Mesendoderm (in vitro differentiated cells): ENCODE data around the gene NKIRAS2.
"Not testable (repeated sequence)": the region's sequence is repeated elsewhere in the genome, so short reads cannot be mapped to it uniquely, and the experiment has no call there.

Experiments
- DNase-seq: peaks from one replicate; pipeline ENCODE4 v3.0.0; 2013
- H2AK5ac ChIP-seq: 2 replicates; pipeline ENCODE4 v1.6.1; 2013; ENCODE audit warnings: low read length, inconsistent platforms
- H2BK120ac ChIP-seq: 2 replicates; pipeline ENCODE4 v1.6.1; 2013; ENCODE audit warnings: low read depth, mild to moderate bottlenecking, low read length, moderate library complexity, mixed read lengths
- H2BK15ac ChIP-seq: replicated peaks from 2 replicates; pipeline ENCODE4 v1.6.1; 2013; ENCODE audit warnings: low read depth, mild to moderate bottlenecking, moderate library complexity
- H2BK5ac ChIP-seq: 2 replicates; pipeline ENCODE4 v1.6.1; 2013; ENCODE audit warnings: low read length, inconsistent platforms
- H3K18ac ChIP-seq: 2 replicates; pipeline ENCODE4 v1.6.1; 2013; ENCODE audit warnings: mild to moderate bottlenecking, low read length, mixed read lengths
- H3K23ac ChIP-seq: one replicate; pipeline ENCODE4 v1.6.1; 2013; ENCODE audit warnings: low read length
- H3K27ac ChIP-seq: 2 replicates; pipeline ENCODE4 v1.5.1; 2013; ENCODE audit warnings: low read depth, mild to moderate bottlenecking, inconsistent platforms, low read length, moderate library complexity
- H3K27me3 ChIP-seq: 2 replicates; pipeline ENCODE4 v1.6.1; 2013; ENCODE audit warnings: low read length, control low read depth, mild to moderate bottlenecking, inconsistent platforms; ENCODE audit not compliant: insufficient read depth, poor library complexity
- H3K36me3 ChIP-seq: 2 replicates; pipeline ENCODE4 v1.6.1; 2013; ENCODE audit warnings: low read length, inconsistent platforms; ENCODE audit not compliant: control insufficient read depth, insufficient read depth
- H3K4ac ChIP-seq: one replicate; pipeline ENCODE4 v1.6.1; 2013; ENCODE audit warnings: low read depth, mild to moderate bottlenecking, low read length, moderate library complexity
- H3K4me1 ChIP-seq: 2 replicates; pipeline ENCODE4 v1.6.1; 2013; ENCODE audit warnings: low read depth, low read length, inconsistent platforms; ENCODE audit not compliant: control insufficient read depth
- H3K4me2 ChIP-seq: 2 replicates; pipeline ENCODE4 v1.6.1; 2013; ENCODE audit warnings: low read length
- H3K4me3 ChIP-seq: 2 replicates; pipeline ENCODE4 v1.5.1; 2013; ENCODE audit warnings: mild to moderate bottlenecking, low read length
- H3K56ac ChIP-seq: one replicate; pipeline ENCODE4 v1.6.1; 2013; ENCODE audit warnings: low read length
- H3K79me1 ChIP-seq: 2 replicates; pipeline ENCODE4 v1.6.1; 2013; ENCODE audit warnings: low read length, inconsistent platforms
- H3K79me2 ChIP-seq: 2 replicates; pipeline ENCODE4 v1.6.1; 2013; ENCODE audit warnings: mild to moderate bottlenecking, low read length; ENCODE audit not compliant: control insufficient read depth, insufficient read depth
- H3K9ac ChIP-seq: 2 replicates; pipeline ENCODE4 v1.6.1; 2013; ENCODE audit warnings: low read length, inconsistent platforms
- H4K5ac ChIP-seq: one replicate; pipeline ENCODE4 v1.6.1; 2013; ENCODE audit warnings: low read length
- H4K8ac ChIP-seq: one replicate; pipeline ENCODE4 v1.6.1; 2013; ENCODE audit warnings: low read depth, mild to moderate bottlenecking, control low read depth, low read length, moderate library complexity
- WGBS: extraction: QIAGEN DNeasy Blood & Tissue Kit; methylation state at CpG from one replicate; pipeline ENCODE4 v1.1.7; 2013; ENCODE audit warnings: low lambda C conversion rate, missing lambda C conversion rate; ENCODE audit not compliant: insufficient coverage; ENCODE audit errors: extremely low coverage; 5-methylcytosine and 5-hydroxymethylcytosine counted together

NKIRAS2 gene

DNA sequence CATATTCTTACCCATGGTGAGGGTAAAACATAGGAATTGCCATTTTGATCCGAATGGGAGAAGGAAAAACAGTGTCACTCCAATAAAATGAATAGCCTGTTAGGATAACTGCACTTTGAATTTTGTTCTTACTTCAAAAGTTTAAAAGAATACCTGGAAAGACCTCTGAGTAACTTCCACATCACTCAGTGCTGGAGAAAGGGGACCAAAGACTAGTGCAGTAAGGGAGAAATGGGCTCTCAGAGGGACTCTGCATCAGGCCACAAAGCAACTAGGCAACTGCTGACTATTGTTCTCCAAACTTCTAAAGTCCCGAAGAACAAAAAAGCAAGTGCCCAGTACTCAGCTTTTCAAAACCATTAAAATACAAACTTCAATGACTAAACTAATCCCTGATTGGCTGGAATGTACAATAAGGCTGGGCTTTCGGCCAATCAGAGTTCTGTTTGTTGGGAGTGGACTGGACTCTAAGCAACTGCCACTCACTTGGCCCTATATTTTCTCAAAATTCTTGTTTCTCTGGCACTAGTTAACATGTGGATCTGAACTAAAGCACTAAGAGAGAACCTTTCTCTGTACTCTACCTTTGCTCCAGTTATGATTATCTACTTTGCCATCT, 8.9 kb upstream of the NKIRAS2 start:
- peaks cover 9% of the 10 kb centered on the region for H3K4me1 ChIP-seq
- DNase-seq, result peak; percentile 57

DNA sequence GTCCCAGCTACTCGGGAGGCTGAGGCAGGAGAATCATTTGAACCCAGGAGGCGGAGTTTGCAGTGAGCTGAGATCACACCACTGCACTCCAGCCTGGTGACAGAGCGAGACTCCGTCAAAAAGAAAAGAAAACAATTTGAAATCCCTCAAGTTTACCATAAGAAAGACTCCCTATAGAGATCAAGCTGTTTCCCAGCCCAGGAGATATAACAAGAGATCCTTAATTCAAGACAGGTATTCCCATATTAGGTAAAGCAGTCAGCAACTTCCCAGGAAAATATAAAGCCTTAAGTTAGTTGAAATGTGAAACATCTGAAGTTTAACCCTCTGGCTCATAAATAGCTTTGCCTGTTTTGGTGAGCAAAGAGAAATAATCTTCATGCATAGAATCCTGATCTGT, 7.5 kb upstream of the NKIRAS2 start:
- Histone ChIP-seq H3K79me1 (peaks cover 12% of the 10 kb centered on the region), H3K79me2 (peaks cover 82% of the 10 kb centered on the region), H3K4me1 (peaks cover 11% of the 10 kb centered on the region)
- not testable (repeated sequence) for H3K4me3 ChIP-seq, H2BK5ac ChIP-seq, H2BK120ac ChIP-seq, H3K27me3 ChIP-seq, H3K23ac ChIP-seq, H4K8ac ChIP-seq, H3K56ac ChIP-seq, H3K4ac ChIP-seq, H2BK15ac ChIP-seq, H4K5ac ChIP-seq, H3K27ac ChIP-seq, H3K4me2 ChIP-seq, H3K36me3 ChIP-seq, H3K18ac ChIP-seq, H2AK5ac ChIP-seq, H3K9ac ChIP-seq
- no CpG with 5 or more reads among the region's 4 CpGs for WGBS
- peak; percentile 74 for DNase-seq

More for the DNA sequence above, 8.9 kb upstream of the NKIRAS2 start:
- H3K79me1 ChIP-seq, result peaks cover 9% of the 10 kb centered on the region
- H3K4me3 ChIP-seq, result no peak overlapping the region
- no peak overlapping the region for H3K23ac ChIP-seq
- no peak overlapping the region for H2BK5ac ChIP-seq
- no peak overlapping the region for H2AK5ac ChIP-seq
- H4K8ac ChIP-seq, result no peak overlapping the region
- H3K36me3 ChIP-seq, result no peaks in the 10 kb centered on the region
- H3K56ac ChIP-seq, result no peak overlapping the region
- H3K4ac ChIP-seq, result no peak overlapping the region
- H3K79me2 ChIP-seq, result peaks cover 82% of the 10 kb centered on the region
- H3K9ac ChIP-seq, result no peak overlapping the region
- H2BK120ac ChIP-seq, result no peak overlapping the region
- no peak overlapping the region for H3K18ac ChIP-seq
- WGBS, result no CpG with 5 or more reads among the region's 3 CpGs
- no peak overlapping the region for H3K27ac ChIP-seq
- H4K5ac ChIP-seq, result no peak overlapping the region
- no peak overlapping the region for H2BK15ac ChIP-seq
- H3K27me3 ChIP-seq, result no peaks in the 10 kb centered on the region
- H3K4me2 ChIP-seq, result no peak overlapping the region

DNA sequence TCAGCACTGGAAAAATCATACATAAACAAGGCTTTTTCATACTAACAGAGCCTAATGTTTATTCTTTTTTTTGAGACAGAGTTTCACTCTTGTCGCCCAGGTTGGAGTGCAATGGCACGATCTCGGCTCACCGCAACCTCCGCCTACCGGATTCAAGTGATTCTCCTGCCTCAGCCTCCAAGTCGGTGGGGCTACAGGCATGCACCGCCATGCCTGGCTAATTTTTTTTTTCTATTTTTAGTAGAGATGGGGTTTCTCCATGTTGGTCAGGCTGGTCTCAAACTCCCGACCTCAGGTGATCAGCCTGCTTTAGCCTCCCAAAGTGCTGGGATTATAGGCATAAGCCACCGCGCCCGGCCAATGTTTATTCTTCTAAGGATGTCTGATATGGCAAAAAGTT, 6.2 kb upstream of the NKIRAS2 start:
- H3K4ac ChIP-seq, H2BK120ac ChIP-seq, H3K27me3 ChIP-seq, H3K4me3 ChIP-seq, H4K5ac ChIP-seq, H3K27ac ChIP-seq, H3K56ac ChIP-seq, H3K18ac ChIP-seq, H2BK15ac ChIP-seq, H2AK5ac ChIP-seq, H3K9ac ChIP-seq, H4K8ac ChIP-seq, H3K4me2 ChIP-seq, H3K36me3 ChIP-seq, H3K23ac ChIP-seq, H2BK5ac ChIP-seq, DNase-seq: not testable (repeated sequence)
- Histone ChIP-seq H3K79me1 (peaks cover 12% of the 10 kb centered on the region), H3K79me2 (peaks cover 77% of the 10 kb centered on the region), H3K4me1 (peaks cover 11% of the 10 kb centered on the region)
- no CpG with 5 or more reads among the region's 12 CpGs for WGBS

DNA sequence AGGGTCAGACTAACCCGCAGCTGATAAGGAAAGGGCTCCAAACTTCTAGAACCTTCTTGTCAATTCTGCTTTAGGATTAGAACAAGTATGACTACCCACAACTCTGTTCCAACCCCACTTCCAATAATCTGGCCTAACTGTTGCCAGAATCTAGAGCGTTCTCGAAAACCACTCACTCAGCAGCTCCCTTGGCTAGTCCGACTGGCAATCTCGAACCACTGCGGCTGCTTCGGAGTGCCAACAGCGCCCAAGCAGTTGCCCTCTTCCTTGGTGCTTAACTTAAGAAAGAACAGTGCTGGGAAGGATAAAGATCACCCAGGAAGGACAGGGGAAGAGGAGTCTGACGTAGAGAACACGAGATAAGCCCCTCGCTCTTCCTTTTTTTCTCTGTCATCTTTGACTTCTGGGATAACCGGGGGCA, 3.5 kb upstream of the NKIRAS2 start:
- DNase-seq, result no peak
- Histone ChIP-seq H3K56ac (peak overlapping the region; percentile 100), H3K4ac (peak overlapping the region; percentile 82), H3K79me2 (peaks cover 62% of the 10 kb centered on the region), H4K8ac (no peak overlapping the region), H3K4me3 (peak overlapping the region; percentile 62), H3K18ac (peak overlapping the region; percentile 92), H2AK5ac (peak overlapping the region; percentile 89), H2BK5ac (peak overlapping the region; percentile 71), H2BK15ac (no peak overlapping the region), H3K27ac (peak overlapping the region; percentile 91), H4K5ac (peak overlapping the region; percentile 60), H2BK120ac (no peak overlapping the region), H3K79me1 (peaks cover 13% of the 10 kb centered on the region), H3K4me1 (peaks cover 13% of the 10 kb centered on the region), H3K23ac (peak overlapping the region; percentile 92), H3K27me3 (no peaks in the 10 kb centered on the region), H3K9ac (peak overlapping the region; percentile 77), H3K4me2 (peak overlapping the region; percentile 92), H3K36me3 (no peaks in the 10 kb centered on the region)
- no CpG with 5 or more reads among the region's 12 CpGs for WGBS

DNA sequence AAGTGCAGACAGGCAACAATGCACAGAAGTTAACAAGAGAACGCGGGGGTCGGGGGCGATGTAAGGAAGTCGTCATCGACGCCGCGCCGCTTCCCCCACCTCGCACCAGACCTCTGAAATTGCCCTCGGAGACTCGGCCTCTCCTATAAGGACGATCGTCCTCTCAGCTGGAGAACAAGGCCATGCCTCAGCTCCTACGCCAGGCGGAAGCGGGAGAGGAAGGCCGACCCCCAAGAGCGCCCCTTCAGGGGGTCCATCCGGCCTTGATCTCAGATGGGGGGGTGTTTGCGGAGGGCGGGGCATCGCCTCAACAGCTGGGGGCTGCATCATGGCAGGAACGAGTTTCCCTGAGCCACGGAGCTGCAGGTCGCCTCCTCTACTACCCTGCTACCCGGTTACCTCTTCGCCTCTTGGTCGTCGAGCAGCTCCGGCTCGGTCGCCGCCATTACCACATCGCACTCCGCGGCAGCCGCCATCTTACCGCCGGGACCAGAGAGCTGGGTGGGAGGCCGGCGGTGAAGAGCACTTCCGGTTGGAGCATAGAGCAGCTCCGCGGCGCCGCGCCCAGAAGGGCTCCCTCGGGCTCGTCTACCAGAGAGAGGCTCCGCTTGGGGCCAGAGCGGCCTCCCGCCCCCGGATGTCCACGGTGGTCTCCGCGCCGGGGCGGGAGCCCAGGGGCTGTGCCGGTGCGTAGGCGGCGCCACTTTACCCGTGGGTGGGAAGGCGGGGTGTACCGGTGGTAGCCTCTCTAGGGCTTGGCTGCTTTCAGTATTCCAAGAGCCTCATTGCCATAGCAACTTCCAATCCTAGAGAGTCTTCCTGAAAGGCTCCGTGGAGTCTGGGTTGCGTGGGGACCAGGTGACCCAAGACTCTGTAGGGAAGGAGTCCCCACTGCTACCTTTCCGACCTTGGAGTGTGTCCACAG, 2.7 kb upstream of the NKIRAS2 start, which contains the start of gene DNAJC7:
TSS of gene DNAJC7 (minus strand) at position 499 of the 925 bp plus-strand sequence. CDS start at position 476, 23 bp downstream.
- peak within 1 kb of the TSS; percentile 81 for H4K5ac ChIP-seq
- H3K27me3 ChIP-seq, result no peaks in the 10 kb centered on the region
- WGBS, result no CpG with 5 or more reads among the region's 70 CpGs
- H3K4me3 ChIP-seq, result peak within 1 kb of the TSS; percentile 62
- H3K23ac ChIP-seq, result peak within 1 kb of the TSS; percentile 92
- H4K8ac ChIP-seq, result no peak within 1 kb of the TSS
- peak within 1 kb of the TSS; percentile 92 for H3K18ac ChIP-seq
- peak within 1 kb of the TSS; percentile 82 for H3K4ac ChIP-seq
- peak within 1 kb of the TSS; percentile 92 for H3K4me2 ChIP-seq
- H2AK5ac ChIP-seq, result peak within 1 kb of the TSS; percentile 89
- peaks cover 11% of the 10 kb centered on the region for H3K4me1 ChIP-seq
- H3K27ac ChIP-seq, result peak within 1 kb of the TSS; percentile 91
- H3K36me3 ChIP-seq, result no peaks in the 10 kb centered on the region
- peak within 1 kb of the TSS; percentile 88 for H3K9ac ChIP-seq
- H2BK5ac ChIP-seq, result peak within 1 kb of the TSS; percentile 96
- H3K79me2 ChIP-seq, result peaks cover 55% of the 10 kb centered on the region
- H2BK15ac ChIP-seq, result no peak within 1 kb of the TSS
- peak within 1 kb of the TSS; percentile 100 for H3K56ac ChIP-seq
- peak within 1 kb of the TSS; percentile 64 for H2BK120ac ChIP-seq
- DNase-seq, result peak; percentile 96
- H3K79me1 ChIP-seq, result peaks cover 12% of the 10 kb centered on the region
